WERI-Rb-1 (cell line): ENCODE measurements around the gene GPR158.

Source experiments
- DNase-seq: peaks from one replicate; pipeline ENCODE4 v3.0.0-alpha.2; 2020
- H3K27ac ChIP-seq: fragments of 250-450 bp; sonication (Bioruptor Pico); 2 replicates; pipeline ENCODE4 v1.5.1; 2020; ENCODE audit warnings: mild to moderate bottlenecking, moderate library complexity
- H3K27me3 ChIP-seq: fragments of 250-450 bp; sonication (Bioruptor Pico); 2 replicates; pipeline ENCODE4 v1.5.1; 2021; ENCODE audit warnings: mild to moderate bottlenecking, low read depth, moderate library complexity; ENCODE audit not compliant: insufficient read depth, severe bottlenecking
- H3K36me3 ChIP-seq: fragments of 250-450 bp; sonication (Bioruptor Pico); 2 replicates; pipeline ENCODE4 v1.5.1; 2020; ENCODE audit warnings: mild to moderate bottlenecking, moderate library complexity
- H3K4me3 ChIP-seq: 2 replicates; pipeline ENCODE4 v1.5.1; 2011; ENCODE audit warnings: low read depth, mild to moderate bottlenecking, control low read depth, low read length
- H3K9me3 ChIP-seq: fragments of 250-450 bp; sonication (Bioruptor Pico); 2 replicates; pipeline ENCODE4 v1.5.1; 2021; ENCODE audit warnings: mild to moderate bottlenecking, moderate library complexity; ENCODE audit not compliant: severe bottlenecking
- TF ChIP-seq, protein P1 (sequence below): IDR thresholded peaks from 2 replicates; pipeline ENCODE4 v1.5.1; 2011; ENCODE audit warnings: low read depth, mild to moderate bottlenecking, control low read depth, inconsistent platforms, low read length

The GPR158 gene, protein sequence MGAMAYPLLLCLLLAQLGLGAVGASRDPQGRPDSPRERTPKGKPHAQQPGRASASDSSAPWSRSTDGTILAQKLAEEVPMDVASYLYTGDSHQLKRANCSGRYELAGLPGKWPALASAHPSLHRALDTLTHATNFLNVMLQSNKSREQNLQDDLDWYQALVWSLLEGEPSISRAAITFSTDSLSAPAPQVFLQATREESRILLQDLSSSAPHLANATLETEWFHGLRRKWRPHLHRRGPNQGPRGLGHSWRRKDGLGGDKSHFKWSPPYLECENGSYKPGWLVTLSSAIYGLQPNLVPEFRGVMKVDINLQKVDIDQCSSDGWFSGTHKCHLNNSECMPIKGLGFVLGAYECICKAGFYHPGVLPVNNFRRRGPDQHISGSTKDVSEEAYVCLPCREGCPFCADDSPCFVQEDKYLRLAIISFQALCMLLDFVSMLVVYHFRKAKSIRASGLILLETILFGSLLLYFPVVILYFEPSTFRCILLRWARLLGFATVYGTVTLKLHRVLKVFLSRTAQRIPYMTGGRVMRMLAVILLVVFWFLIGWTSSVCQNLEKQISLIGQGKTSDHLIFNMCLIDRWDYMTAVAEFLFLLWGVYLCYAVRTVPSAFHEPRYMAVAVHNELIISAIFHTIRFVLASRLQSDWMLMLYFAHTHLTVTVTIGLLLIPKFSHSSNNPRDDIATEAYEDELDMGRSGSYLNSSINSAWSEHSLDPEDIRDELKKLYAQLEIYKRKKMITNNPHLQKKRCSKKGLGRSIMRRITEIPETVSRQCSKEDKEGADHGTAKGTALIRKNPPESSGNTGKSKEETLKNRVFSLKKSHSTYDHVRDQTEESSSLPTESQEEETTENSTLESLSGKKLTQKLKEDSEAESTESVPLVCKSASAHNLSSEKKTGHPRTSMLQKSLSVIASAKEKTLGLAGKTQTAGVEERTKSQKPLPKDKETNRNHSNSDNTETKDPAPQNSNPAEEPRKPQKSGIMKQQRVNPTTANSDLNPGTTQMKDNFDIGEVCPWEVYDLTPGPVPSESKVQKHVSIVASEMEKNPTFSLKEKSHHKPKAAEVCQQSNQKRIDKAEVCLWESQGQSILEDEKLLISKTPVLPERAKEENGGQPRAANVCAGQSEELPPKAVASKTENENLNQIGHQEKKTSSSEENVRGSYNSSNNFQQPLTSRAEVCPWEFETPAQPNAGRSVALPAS (N-terminal part only)

DNA sequence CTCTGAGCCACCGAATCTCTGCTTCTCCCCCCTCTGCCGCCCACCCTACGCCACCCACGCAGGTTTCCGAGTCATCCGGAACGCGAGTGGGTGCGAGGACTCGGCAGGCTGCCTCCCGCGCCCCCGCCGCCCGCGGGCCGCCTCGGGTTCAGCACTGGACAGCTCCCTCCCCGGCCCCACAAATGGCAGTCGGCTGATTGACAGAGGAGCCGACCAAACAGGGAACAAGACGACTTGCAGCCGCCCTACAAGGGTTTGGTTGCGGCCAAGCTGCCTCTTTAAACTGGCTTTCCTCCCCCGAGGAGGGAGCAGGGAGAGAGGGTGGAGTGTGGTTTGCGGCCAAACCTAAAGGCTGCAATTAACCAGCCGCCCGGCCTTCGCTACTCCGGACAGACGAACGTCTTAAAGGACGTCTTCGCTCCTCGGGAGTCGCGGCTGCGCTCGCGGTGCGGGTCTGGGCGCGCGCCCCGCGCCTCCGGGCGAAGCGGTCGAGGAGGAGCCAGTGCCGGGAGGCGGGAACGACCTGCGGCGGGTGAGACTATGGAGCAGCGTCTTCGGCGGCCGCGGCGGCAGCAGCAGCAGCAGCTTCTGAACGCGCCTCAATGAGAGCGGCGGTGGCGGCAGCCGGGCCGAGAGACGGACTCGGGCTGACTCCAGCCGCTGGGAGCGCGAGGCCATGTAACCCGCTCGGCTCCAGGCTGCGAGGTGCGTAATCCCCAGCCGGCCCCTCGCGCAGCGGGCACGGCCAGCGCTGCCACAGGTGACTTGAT, at the start of gene GPR158:
TSS of gene GPR158 (plus strand) at position 541 of the 770 bp plus-strand sequence. CDS start 420 bp downstream, outside the sequence.
- H3K36me3 ChIP-seq = no peaks in the 10 kb centered on the region
- peaks cover 14% of the 10 kb centered on the region for H3K27me3 ChIP-seq
- TF ChIP-seq, protein P1, sequence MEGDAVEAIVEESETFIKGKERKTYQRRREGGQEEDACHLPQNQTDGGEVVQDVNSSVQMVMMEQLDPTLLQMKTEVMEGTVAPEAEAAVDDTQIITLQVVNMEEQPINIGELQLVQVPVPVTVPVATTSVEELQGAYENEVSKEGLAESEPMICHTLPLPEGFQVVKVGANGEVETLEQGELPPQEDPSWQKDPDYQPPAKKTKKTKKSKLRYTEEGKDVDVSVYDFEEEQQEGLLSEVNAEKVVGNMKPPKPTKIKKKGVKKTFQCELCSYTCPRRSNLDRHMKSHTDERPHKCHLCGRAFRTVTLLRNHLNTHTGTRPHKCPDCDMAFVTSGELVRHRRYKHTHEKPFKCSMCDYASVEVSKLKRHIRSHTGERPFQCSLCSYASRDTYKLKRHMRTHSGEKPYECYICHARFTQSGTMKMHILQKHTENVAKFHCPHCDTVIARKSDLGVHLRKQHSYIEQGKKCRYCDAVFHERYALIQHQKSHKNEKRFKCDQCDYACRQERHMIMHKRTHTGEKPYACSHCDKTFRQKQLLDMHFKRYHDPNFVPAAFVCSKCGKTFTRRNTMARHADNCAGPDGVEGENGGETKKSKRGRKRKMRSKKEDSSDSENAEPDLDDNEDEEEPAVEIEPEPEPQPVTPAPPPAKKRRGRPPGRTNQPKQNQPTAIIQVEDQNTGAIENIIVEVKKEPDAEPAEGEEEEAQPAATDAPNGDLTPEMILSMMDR = no peak
- H3K27ac ChIP-seq = peak within 1 kb of the TSS; percentile 44; the same call in 1 of the 2 replicates
- peak; percentile 86 for DNase-seq
- H3K4me3 ChIP-seq = peak within 1 kb of the TSS; percentile 78
- H3K9me3 ChIP-seq = no peaks in the 10 kb centered on the region

GRCh38 chr10:25125201-25125611, 49.6 kb upstream of the GPR158 start:
- H3K36me3 ChIP-seq = no peaks in the 10 kb centered on the region
- TF ChIP-seq, protein P1 = no peak
- peak; percentile 4 for DNase-seq
- H3K27me3 ChIP-seq = no peaks in the 10 kb centered on the region
- no peak overlapping the region for H3K27ac ChIP-seq
- H3K9me3 ChIP-seq = no peaks in the 10 kb centered on the region
- H3K4me3 ChIP-seq = no peak overlapping the region

- no peak for DNase-seq
- H3K27ac ChIP-seq = no peak overlapping the region
- no peaks in the 10 kb centered on the region for H3K27me3 ChIP-seq
- H3K9me3 ChIP-seq = no peaks in the 10 kb centered on the region
- TF ChIP-seq, protein P1 = no peak
- no peaks in the 10 kb centered on the region for H3K36me3 ChIP-seq
- no peak overlapping the region for H3K4me3 ChIP-seq
Measured at GRCh38 chr10:25129592-25129991, 45.2 kb upstream of the GPR158 start.

DNA sequence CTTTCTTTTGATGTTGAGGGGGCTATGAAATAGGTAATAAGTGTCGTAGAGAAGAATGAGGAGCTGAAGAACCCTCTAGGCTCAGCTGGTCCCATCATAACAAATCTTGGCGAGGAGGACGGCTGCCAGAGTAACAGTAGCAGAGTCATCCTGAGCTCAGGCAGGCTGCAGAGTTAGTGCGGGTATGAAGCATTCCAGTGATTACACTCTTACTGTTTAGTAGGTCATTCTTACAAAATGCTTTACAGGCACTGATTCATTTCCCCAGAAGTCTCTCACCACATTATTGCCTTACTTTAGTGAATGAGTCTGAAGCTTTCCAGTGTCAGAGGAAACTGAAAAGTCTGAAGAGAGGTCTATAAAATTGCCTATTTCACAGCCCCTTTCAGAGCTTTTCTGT, 43.9 kb upstream of the GPR158 start:
- Histone ChIP-seq H3K9me3 (no peaks in the 10 kb centered on the region), H3K27me3 (no peaks in the 10 kb centered on the region), H3K4me3 (no peak overlapping the region), H3K27ac (no peak overlapping the region), H3K36me3 (no peaks in the 10 kb centered on the region)
- DNase-seq = no peak
- TF ChIP-seq, protein P1 = no peak
